ENCODE measurements around the gene LRRN2.

DNA sequence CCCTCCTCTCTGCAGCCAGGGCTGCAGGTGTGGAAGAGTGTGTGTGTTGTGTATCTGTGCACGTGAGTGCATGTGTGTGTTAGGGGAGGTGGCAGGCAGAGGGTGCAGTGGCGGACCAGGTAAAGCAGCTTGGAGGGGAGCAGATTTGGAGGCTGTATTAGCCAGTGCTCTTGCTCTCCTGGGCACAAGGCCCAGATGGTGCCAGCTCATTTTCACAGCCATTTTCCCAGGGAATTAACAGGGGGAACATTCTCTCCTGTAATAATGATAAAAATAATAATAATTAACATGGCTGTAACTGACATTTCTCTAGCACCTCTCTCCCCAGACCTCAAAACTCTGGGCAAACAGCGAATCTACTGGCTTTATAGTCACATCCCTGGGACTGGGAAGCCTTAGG is 43.6 kb downstream of the LRRN2 start:
- TF ChIP-seq, protein P1, sequence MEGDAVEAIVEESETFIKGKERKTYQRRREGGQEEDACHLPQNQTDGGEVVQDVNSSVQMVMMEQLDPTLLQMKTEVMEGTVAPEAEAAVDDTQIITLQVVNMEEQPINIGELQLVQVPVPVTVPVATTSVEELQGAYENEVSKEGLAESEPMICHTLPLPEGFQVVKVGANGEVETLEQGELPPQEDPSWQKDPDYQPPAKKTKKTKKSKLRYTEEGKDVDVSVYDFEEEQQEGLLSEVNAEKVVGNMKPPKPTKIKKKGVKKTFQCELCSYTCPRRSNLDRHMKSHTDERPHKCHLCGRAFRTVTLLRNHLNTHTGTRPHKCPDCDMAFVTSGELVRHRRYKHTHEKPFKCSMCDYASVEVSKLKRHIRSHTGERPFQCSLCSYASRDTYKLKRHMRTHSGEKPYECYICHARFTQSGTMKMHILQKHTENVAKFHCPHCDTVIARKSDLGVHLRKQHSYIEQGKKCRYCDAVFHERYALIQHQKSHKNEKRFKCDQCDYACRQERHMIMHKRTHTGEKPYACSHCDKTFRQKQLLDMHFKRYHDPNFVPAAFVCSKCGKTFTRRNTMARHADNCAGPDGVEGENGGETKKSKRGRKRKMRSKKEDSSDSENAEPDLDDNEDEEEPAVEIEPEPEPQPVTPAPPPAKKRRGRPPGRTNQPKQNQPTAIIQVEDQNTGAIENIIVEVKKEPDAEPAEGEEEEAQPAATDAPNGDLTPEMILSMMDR (IDR thresholded peaks at IDR 0.05), result no peak
- TF ChIP-seq TCF7L2 (IDR thresholded peaks at IDR 0.05; ENCODE audit: low read depth, low read length) (no peak), SIN3A (IDR thresholded peaks at IDR 0.05; ENCODE audit: borderline replicate concordance, insufficient read depth, low read depth, low read length) (no peak)
- TF ChIP-seq, protein P2, sequence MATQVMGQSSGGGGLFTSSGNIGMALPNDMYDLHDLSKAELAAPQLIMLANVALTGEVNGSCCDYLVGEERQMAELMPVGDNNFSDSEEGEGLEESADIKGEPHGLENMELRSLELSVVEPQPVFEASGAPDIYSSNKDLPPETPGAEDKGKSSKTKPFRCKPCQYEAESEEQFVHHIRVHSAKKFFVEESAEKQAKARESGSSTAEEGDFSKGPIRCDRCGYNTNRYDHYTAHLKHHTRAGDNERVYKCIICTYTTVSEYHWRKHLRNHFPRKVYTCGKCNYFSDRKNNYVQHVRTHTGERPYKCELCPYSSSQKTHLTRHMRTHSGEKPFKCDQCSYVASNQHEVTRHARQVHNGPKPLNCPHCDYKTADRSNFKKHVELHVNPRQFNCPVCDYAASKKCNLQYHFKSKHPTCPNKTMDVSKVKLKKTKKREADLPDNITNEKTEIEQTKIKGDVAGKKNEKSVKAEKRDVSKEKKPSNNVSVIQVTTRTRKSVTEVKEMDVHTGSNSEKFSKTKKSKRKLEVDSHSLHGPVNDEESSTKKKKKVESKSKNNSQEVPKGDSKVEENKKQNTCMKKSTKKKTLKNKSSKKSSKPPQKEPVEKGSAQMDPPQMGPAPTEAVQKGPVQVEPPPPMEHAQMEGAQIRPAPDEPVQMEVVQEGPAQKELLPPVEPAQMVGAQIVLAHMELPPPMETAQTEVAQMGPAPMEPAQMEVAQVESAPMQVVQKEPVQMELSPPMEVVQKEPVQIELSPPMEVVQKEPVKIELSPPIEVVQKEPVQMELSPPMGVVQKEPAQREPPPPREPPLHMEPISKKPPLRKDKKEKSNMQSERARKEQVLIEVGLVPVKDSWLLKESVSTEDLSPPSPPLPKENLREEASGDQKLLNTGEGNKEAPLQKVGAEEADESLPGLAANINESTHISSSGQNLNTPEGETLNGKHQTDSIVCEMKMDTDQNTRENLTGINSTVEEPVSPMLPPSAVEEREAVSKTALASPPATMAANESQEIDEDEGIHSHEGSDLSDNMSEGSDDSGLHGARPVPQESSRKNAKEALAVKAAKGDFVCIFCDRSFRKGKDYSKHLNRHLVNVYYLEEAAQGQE (IDR thresholded peaks at IDR 0.05; ENCODE audit: insufficient read depth in 1 of 2, low read depth in 2 of 2, low read length in 1 of 2), result no peak
